ENCODE measurements around the gene KLF11.

Gene KLF11

DNA sequence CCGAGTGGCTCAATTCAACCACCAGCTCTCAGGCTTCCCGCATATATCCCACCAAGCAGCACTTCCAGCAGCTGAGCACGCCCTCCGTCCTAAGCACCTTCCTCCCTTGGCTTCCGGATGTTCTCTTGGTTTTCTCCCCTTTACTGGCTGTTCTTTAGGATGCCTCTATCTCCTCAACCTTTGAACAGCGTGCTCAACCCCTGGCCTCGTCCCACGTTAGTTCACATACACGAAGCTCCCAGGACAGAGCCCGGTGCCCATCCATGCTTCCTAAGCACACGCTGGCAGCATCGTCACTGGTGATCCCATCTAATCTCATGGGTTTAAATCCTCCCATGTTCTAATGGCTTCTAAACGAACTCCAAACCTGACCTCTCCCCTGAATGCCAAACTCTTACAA is 33.2 kb downstream of the KLF11 start:
- Mint-ChIP-seq H3K27ac (peak overlapping the region; percentile 38), H3K9me3 (no peaks in the 10 kb centered on the region), H3K4me3 (no peak overlapping the region), H3K27me3 (peaks cover 43% of the 10 kb centered on the region), H3K36me3 (no peaks in the 10 kb centered on the region), H3K4me1 (peaks cover 19% of the 10 kb centered on the region)

DNA sequence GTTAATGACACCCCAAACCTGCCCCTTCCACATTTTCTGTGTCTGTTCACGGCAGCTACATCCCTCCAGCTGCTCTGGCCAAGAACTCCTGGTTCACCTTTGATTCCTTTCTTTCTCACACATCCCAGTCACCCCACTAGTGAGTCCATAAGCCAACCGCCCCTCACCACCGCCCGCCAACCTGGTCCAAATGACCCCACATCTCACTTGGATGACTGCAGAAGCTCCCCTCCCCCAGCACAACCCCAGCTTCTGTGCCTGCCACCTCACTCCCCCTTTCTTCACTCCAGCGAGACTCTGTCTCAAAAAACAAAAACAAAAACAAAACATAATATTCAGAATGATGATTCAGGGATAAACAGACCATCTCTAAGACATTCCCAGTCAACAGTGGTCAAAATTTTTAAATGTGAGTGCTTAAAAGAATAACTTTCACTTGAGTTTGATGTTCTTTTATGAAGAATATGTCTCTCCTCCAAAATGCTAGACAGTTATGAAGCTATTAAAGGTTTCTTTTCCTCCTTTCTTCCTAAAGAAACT is 33.7 kb downstream of the KLF11 start:
- Mint-ChIP-seq H3K4me3 (no peak overlapping the region), H3K27ac (no peak overlapping the region), H3K27me3 (peaks cover 46% of the 10 kb centered on the region), H3K9me3 (no peaks in the 10 kb centered on the region), H3K4me1 (peaks cover 19% of the 10 kb centered on the region), H3K36me3 (no peaks in the 10 kb centered on the region)

DNA sequence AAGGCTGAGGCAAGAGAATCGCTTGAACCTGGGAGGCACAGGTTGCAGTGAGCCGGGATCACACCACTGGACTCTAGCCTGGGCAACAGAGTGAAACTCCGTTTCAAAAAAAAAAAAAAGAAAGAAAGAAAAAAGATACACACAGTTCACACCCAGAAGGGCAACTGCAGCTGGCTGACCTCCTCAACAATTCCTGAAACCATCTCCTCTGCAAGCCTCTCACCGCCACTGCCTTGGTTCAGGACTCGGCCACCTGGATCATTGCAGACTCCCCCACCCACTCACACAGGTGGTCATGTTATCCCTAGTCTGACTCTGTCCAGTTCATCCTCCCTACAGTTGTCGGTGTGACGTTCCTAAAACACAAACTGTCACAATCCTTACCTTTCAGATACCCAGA is 34.7 kb downstream of the KLF11 start:
- H3K27me3 Mint-ChIP-seq: peaks cover 46% of the 10 kb centered on the region
- H3K4me1 Mint-ChIP-seq: peaks cover 14% of the 10 kb centered on the region
- peak overlapping the region; percentile 53 for H3K27ac Mint-ChIP-seq
- no peaks in the 10 kb centered on the region for H3K36me3 Mint-ChIP-seq
- H3K4me3 Mint-ChIP-seq: no peak overlapping the region
- H3K9me3 Mint-ChIP-seq: no peaks in the 10 kb centered on the region

DNA sequence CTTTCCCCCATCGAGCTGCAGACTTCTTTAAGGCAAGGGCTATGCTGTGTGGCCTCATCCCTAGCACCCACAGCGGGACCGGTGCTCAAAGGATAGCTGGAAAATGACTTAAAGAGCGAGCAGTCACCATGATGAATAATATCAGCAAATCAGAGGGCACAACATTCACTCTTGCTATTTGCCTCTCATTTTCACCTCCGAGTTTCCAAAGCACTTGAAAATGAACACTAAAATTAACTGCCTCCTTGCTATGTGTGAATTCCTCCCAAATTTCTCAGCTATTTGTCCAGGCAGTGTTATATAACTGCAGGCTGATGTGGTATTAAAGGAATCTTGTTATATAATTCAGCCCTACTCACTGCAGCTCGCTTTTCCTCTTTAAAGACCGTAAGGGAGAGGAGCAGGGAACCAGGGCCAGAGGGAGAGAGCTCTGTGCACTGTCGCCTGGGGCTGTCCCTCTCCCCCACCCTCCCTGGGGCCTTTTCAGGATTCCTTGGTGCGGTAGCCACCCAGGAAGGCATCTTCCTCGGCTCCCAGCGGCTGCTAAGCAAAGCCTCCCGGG is 35.4 kb downstream of the KLF11 start:
- Mint-ChIP-seq H3K4me1 (peaks cover 14% of the 10 kb centered on the region), H3K27me3 (peaks cover 54% of the 10 kb centered on the region), H3K4me3 (peak overlapping the region; percentile 81), H3K9me3 (no peaks in the 10 kb centered on the region), H3K27ac (peak overlapping the region; percentile 66), H3K36me3 (no peaks in the 10 kb centered on the region)

DNA sequence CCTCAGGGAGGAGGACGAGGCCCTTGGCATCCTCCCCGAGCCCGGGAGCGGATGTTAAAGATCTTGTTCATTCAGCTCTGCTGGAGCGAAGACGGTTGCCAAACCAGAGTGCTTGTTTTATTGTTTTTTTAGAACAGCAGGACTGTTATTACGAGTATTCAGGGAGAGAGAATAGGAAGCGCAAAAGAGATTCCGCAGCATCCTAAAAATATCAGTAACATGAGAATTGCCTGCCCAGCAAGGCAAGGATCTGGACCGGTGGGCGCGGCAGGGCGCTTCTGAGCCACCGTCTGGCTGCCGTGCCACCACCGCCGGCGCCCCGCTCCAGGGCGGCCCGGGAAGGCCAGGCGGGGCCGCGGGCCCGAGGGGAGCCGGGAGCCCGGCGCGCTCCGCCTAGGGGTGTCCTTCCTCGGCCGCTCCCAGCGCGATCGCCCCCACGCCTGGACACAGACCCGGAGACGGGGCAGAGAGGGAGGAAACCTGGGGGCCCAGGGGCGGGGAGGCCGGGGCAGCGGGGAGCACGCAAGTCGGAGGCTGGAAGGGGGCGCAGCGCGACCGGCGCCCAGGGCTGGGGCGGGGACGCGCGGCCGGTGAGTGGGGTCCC is 36.0 kb downstream of the KLF11 start:
- H3K27me3 Mint-ChIP-seq: peaks cover 54% of the 10 kb centered on the region
- peak overlapping the region; percentile 81 for H3K4me3 Mint-ChIP-seq
- H3K27ac Mint-ChIP-seq: peak overlapping the region; percentile 66
- H3K4me1 Mint-ChIP-seq: peaks cover 14% of the 10 kb centered on the region
- H3K36me3 Mint-ChIP-seq: no peaks in the 10 kb centered on the region
- no peaks in the 10 kb centered on the region for H3K9me3 Mint-ChIP-seq

DNA sequence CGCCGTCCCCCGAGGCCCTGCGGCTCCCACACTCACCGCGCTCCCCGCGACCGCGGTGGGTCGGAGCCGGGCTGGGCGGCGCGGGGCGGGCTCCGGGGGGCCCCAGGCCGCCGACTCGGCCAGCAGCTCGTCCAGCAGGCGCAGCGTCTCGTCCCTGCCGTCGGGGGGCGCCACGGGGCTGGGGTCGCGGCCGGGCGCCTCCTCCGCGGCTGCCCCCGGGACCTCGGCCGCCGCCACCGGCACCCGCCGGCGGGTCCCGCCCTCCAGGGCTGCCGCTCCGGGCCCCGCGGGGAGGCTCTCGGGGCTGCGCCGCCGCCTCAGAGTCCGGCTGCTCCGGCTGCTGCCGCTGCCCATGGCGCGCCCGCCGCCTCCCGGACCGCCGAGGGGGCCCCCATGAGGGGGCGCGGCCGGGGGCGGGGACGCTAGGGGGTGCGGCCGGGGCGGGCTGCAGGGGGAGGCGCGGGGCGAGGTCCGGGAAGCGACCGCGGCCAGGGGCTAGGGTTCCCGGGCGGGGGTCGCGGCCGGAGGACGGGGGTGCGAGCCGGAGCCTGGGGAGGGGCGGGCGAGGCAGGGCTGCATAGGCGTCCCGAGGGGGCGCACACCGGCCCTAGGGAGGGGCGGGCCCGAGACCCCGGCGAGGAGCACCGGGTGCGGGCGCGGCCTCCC is 36.7 kb downstream of the KLF11 start, which contains the start of gene CYS1:
Gene CYS1 (minus strand): TSS at position 542 of the 666 bp plus-strand sequence. CDS start 188 bp downstream, at position 354.
- Mint-ChIP-seq H3K4me1 (peaks cover 14% of the 10 kb centered on the region), H3K27ac (peak within 1 kb of the TSS; percentile 75), H3K27me3 (peaks cover 56% of the 10 kb centered on the region), H3K4me3 (peak within 1 kb of the TSS; percentile 81), H3K36me3 (no peaks in the 10 kb centered on the region), H3K9me3 (no peaks in the 10 kb centered on the region)

DNA sequence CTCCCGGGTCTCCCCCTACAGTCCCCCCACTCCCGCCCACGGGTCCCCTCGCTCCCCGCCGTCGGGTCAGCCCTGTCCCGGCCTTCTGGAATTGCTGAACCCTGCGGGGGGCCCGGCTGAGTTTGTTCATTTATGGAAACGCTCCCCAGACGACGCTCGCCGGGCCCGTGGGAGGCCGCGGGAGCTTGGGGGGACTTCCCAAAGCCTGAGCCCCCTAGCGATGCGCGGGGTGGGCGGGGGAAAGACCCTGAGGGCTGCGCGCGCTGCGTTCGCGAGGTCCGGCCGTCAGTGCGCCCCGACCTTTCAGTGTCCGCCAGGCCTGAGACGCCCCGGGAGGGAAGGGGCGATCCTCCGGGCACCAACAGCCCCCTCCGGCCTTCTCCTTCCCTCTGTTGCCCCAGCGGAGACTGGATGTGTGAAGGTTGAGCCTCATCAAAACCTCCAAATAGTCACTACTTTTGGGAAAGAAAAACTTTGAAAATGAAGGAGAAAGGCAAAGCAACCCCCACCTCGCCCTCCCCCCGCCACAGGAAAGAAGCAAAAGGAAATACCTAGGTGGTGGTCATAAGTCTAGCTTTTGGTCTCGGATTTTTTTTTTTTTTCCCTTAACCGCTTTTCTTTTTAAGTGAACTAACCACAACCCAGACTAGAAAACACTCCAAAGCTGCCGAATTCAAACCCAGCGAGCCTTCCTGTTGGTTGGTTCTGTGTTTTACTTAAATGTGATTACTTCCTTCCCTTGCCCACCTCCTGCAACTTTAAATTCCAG is 37.4 kb downstream of the KLF11 start:
- Mint-ChIP-seq H3K4me3 (peak overlapping the region; percentile 81), H3K36me3 (no peaks in the 10 kb centered on the region), H3K27ac (no peak overlapping the region), H3K9me3 (no peaks in the 10 kb centered on the region), H3K4me1 (peaks cover 14% of the 10 kb centered on the region), H3K27me3 (peaks cover 56% of the 10 kb centered on the region)

DNA sequence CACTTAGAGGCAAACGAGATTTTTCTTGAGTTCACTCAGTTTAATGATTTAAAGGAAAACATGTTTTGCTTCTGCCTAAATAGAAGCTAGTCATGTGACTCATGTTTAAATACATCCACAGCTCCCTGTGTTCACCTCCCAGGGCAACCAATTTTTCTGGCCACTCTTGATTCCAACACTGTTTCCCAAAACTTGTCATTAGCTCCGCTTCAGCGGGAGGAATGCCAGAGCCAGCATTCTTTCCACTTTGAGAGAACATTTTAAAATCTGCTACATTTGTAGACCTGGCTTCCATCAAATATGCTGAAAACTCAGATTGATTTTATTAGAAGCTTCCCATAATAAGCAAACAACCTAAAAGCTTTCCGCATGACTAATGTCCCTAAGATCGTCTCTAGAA is 39.7 kb downstream of the KLF11 start:
- no peak overlapping the region for H3K4me3 Mint-ChIP-seq
- no peak overlapping the region for H3K27ac Mint-ChIP-seq
- peaks cover 43% of the 10 kb centered on the region for H3K27me3 Mint-ChIP-seq
- no peaks in the 10 kb centered on the region for H3K36me3 Mint-ChIP-seq
- no peaks in the 10 kb centered on the region for H3K9me3 Mint-ChIP-seq
- peaks cover 14% of the 10 kb centered on the region for H3K4me1 Mint-ChIP-seq

DNA sequence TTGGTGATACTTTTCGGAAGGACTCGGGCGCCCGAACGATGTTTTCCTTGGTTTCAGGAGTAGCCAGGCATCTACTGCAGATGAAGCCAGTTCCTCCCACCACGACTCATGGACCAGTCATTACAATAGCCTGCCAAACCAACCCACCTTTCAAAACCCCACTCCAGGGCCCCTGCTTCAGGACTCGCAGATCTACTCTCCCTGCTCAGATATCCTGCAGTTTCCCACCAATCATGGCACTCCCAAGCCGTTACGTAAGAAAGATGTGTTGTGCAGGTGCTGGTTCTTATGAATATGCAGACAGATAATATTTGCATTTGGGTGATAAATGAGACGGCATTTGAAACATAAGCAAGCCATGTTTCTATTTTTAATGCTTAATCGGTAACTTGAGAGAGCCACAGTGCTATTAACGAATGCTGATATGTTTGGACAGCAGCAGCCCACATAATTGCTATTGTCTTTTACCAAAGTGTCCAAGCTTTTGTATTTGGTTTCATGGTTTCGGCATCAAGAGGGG is 40.4 kb downstream of the KLF11 start:
- Mint-ChIP-seq H3K4me3 (no peak overlapping the region), H3K27ac (no peak overlapping the region), H3K4me1 (peaks cover 13% of the 10 kb centered on the region), H3K27me3 (peaks cover 36% of the 10 kb centered on the region), H3K36me3 (no peaks in the 10 kb centered on the region), H3K9me3 (no peaks in the 10 kb centered on the region)

DNA sequence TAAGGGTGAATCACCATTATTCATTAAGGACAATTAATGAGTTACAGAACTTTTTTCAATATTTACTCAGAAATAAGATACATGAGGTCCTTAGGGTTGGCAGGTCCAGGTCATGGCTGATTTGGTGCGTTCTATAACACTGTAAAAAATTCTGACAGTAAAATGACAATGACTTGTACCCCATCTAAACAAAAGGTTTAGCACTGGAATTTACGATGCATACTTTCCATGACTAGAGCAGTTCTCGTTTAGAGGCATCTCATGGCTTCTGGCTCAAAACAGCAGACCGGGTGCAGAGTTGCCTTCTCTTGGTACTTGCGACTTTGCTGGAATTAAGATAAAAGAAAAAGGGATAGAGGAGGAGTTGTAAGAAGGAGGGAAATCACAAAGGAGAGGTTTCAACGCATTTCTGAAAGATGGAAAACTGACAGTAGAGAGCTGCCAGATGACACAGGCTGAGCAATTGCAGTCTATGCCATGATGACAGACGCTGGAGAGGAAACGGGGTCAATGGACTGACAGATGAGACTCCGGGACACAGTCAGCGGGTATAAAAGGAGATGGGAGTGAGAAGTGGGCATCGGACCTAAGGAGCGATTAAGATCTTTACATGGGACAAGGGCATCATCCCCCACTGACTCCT is 41.0 kb downstream of the KLF11 start:
- Mint-ChIP-seq H3K27me3 (peaks cover 33% of the 10 kb centered on the region), H3K4me1 (peaks cover 7% of the 10 kb centered on the region), H3K9me3 (no peaks in the 10 kb centered on the region), H3K36me3 (no peaks in the 10 kb centered on the region), H3K4me3 (no peak overlapping the region), H3K27ac (no peak overlapping the region)

DNA sequence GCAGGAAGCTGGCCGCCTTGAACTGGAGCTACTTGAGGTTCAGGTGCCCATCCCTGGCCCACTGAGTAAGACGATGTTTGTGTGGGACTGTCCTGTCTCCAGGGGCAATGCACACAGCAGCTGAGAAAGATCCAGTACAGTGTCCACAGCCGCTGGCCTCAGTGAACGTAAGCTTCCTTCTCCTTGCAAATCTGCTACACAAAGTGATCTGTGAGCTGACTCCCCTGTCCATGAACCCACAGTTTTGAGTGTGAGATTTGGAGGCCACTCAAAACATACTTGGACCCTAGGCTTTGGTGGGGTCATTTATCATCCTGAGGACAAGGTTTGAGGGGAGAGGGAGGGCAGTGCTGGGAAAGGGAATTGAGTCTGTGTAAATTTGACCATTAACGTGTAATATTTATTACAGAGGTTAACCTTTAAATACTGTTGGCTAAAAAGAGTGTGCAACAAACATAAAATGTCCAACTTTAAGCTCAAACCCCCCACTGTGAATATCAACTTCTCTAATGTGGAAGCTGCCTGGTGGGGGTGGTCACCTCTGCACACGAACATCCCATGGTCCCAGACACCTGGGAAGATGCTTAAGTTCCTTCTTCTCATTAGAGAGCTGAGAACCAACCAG is 41.8 kb downstream of the KLF11 start:
- Mint-ChIP-seq H3K27me3 (peaks cover 39% of the 10 kb centered on the region), H3K4me3 (no peak overlapping the region)

DNA sequence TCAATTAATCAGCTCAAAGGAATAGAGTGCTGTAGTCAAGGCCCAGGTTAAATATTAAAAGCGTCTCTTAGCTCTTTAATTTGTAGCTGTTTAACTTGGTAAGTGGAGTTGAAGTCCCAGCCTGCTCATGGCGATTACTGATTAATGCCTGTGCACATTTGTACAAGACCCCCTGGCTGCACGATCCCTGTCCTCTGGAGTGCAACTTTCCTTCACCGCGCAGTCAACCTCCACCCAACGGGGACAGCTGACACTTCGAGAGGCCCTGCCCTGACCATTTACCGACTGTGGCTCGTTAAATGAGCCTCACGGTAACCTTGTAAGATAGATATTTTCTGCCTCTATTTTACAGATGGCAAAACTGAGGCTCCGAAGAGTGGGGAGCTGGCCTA is 42.3 kb downstream of the KLF11 start:
- Mint-ChIP-seq H3K9me3 (no peaks in the 10 kb centered on the region), H3K4me3 (no peak overlapping the region), H3K27me3 (peaks cover 40% of the 10 kb centered on the region), H3K36me3 (no peaks in the 10 kb centered on the region), H3K27ac (no peak overlapping the region), H3K4me1 (peaks cover 8% of the 10 kb centered on the region)

More for the DNA sequence above, 41.8 kb downstream of the KLF11 start:
- no peaks in the 10 kb centered on the region for H3K36me3 Mint-ChIP-seq
- H3K9me3 Mint-ChIP-seq: no peaks in the 10 kb centered on the region
- no peak overlapping the region for H3K27ac Mint-ChIP-seq
- H3K4me1 Mint-ChIP-seq: peaks cover 7% of the 10 kb centered on the region

DNA sequence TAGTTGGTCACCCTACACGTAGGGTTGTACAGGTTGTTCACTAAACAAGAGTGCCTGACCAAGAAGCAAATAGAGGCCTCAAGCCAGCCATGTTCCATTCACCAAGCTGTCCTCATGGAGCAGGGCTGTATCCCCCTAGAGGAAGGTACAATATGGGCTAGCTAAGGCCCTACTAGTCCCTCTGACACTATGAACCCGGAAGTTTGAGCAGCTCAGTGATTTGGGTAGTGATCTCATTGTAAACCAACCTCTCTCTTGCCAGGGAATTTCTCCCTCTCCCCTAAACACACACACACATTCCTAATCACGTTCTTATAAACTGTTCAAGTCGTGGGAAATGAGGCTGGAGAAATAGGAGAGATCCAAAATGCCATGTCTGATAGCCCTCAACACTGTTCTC is 43.6 kb downstream of the KLF11 start:
- H3K4me1 Mint-ChIP-seq: peaks cover 6% of the 10 kb centered on the region
- H3K27ac Mint-ChIP-seq: no peak overlapping the region
- H3K9me3 Mint-ChIP-seq: no peaks in the 10 kb centered on the region

DNA sequence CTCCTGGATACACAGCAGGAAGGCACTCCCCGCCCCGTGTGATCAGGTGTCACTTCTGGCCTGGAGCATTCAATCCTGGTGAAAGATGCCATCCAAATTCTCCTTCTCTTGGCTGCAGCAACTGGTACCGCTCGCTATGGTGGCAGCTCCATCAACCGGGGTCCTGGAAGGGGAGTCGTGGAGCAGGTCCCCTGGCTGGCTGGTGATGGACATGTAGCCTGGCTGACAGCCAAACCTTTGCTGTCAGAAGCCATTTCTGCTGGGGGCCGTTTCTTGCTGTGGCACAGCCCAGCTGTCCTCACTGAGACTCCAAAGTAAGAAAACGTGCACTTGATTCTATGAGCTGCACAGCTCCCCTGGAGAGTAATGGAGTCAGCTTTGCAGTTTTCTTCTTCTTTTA is 44.0 kb downstream of the KLF11 start:
- Mint-ChIP-seq H3K4me3 (no peak overlapping the region), H3K36me3 (no peaks in the 10 kb centered on the region), H3K27me3 (peaks cover 40% of the 10 kb centered on the region), H3K27ac (no peak overlapping the region), H3K4me1 (peaks cover 6% of the 10 kb centered on the region), H3K9me3 (no peaks in the 10 kb centered on the region)

More for the DNA sequence above, 43.6 kb downstream of the KLF11 start:
- Mint-ChIP-seq H3K4me3 (no peak overlapping the region), H3K27me3 (peaks cover 36% of the 10 kb centered on the region), H3K36me3 (no peaks in the 10 kb centered on the region)

Data from activated naive CD4-positive, alpha-beta T cell treated with anti-CD3 and anti-CD28 coated beads, Interleukin-2, amount 50 U/mL, for 24 hours (primary cell).